Measurements from ENCODE around the gene DRAM1.
"Not testable (repeated sequence)": the region's sequence is repeated elsewhere in the genome, so short reads cannot be mapped to it uniquely, and the experiment has no call there.

DRAM1 gene, protein sequence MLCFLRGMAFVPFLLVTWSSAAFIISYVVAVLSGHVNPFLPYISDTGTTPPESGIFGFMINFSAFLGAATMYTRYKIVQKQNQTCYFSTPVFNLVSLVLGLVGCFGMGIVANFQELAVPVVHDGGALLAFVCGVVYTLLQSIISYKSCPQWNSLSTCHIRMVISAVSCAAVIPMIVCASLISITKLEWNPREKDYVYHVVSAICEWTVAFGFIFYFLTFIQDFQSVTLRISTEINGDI
- total RNA-seq, result 1.2 to 2.6 (median 1.9) reads per million in 3 experiments

DNA sequence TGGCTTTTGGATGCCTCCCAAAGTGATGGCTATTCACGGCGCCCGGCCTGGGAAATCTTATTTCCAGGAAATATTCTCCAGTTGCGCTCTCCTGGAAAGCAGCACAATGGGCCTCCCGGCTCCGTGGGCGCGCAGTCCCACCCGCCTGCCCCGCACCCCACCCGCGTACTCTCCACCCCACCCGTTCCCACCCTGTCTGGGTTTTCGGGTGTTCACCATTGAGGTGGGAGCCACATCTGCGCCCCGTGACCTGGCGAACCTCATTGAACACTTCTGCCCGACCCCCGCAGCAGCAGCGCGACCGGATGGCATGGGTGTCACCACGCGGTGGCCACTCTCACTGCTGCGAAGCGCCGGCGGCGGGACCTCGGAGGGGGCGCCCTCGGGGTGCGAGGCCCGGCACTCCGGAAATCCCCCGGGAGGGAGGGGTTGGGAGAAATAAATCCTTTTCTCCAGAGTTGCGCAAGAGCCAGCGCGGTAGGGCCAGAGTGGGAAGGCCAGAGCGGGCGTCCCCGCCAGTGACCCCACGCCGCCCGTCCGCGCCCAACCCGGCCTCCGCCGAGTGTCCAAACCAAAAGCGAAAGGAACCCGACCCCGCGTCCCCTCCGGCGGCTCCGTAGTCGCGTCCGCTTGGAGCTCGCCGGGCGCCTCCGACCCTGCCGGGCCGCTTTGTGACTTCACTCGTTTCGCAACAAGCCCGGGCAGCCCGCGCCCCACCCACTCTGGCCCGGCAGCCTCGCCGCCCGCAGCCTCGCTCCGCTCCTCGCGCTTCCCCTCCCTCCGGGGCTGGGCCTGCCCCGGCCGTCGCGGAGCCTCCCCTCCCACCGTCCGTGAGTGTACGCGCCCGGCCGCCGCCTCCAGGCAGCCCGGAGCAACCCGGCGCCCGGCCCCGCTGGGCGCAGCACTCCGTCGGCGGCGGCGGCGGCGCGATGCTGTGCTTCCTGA, at the start of gene DRAM1:
DRAM1 (plus strand) TSS at position 720 of the 945 bp plus-strand sequence; CDS start at position 930, 210 bp downstream.
- DNase-seq, result peak; percentile 60

DNA sequence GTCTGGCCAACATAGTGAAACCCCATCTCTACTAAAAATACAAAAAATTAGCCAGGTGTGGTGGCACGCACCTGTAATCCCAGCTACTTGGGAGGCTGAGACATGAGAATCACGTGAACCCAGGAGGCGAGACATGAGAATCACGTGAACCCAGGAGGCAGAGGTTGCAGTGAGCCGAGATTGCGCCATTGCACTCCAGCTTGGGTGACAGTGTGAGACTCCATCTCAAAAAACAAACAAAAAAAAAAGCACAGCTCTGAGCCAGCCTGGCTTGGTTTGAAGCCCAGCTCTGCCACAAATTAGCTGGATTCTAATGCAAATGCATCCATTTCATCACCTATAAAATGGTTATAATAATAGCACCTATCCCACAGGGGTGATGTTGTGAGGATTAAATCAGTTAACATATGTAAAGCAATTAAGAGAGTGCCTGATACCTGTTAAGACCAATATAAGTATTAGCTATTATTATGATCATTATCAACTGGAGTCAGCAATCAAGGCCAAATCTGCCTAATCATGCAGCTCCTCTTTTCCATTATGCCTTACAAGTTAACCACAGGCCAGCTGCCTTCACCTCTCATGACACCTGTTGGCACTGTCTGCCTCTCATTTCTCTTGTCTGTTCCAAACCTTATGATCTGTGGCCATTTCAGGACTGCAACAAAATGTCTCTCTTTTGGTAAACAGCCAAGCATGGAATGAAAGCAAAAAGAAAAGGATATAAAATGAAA, 48.8 kb upstream of the DRAM1 start:
- no peak for DNase-seq

DNA sequence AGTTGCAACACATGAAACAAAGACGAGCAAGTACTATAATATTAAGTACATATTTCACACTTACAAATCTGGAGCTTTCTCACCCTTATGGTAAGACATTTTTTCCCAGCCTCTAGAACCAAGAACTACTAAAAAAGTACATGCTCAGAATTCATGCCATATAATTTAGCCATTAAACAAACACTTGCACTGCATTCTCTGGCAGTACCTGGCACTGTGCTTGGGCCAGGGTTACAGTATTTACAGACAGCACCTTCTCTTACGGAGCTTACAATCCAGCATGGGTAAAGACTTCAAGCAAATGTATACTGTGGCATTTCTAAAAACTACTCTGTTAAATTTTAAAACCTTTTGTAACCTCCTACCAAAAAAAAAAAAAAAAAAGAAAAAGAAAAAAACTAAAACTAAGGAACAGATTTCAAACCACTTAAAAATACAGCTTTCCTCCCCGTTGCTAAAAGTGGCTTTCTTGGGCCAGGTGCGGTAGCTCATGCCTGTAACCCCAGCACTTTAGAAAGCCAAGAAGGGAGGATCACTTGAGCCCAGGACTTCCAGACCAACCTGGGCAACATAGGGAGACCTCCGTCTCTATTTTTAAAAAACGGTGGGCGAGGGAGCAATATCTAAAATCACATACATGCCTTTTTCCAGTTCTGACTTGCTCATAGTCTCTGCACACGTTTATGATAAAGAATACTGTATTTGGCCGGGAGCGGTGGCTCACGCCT, 47.6 kb upstream of the DRAM1 start:
- no peak for DNase-seq

DNA sequence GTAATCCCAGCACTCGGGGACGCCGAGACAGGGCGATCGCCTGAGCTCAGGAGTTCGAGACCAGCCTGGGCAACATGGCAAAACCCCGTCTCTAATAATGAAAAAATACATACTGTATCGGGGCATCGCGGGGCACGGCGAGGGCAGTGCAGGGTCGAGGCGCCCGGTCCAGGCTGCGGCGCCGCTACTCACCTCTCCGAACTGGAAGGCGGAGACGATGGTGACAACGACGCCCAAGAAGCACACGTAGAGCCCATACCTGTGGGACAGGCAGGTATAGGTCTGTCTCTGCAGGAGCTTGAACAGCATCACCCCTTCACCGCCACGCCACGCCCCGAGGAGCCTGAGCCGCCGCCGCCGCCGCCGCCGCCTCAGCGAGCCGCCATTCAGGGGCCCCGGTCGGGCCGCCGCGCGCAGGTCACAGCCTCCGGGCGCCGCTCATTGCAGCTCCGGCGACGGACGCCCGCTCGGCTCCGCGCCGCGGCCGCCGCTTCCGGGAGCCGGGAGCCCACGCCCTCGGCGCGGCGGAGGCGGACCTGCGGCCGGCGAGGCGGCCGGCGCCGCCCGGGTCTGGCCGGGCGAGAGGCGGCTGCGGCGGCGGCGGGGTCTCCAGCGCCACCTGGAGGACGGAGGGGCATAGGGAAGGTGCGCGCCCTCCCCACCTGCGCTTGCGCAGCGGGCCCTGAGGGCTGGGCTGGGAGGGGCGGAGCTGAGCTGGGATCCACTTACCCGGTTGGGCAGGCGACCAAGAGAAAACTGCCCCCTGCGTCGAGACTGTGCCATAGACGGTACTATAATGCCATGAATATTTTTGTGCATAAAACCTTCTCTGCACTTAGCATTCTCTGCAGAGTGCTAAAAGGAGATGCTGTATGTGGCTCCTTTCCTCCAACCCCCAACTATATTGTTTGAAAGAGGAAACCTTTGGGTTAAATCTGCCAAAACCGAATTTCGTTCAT, 46.7 kb upstream of the DRAM1 start, which contains the start of gene GNPTAB:
GNPTAB (minus strand) TSS at position 593 of the 959 bp plus-strand sequence; CDS start at position 309, 284 bp downstream.
- DNase-seq, result peak; percentile 93

DNA sequence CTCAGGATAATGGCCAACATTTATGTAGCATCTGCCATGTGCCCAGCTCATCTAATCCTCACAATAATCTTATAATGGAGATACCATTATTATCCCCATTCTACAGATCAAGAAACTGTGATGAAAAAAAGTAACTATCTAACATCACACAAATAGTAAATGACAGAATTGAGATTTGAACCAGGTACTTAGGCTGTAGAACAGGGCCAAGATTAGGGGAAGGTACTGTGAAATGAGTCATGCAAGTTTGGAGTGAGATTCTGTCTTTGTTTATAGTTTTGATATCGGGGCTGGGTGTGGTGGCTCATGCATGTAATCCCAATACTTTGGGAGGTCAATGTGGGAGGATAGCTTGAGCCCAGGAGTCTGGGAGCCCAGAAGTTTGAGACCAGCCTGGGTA, 45.4 kb upstream of the DRAM1 start:
- no peak for DNase-seq

DNA sequence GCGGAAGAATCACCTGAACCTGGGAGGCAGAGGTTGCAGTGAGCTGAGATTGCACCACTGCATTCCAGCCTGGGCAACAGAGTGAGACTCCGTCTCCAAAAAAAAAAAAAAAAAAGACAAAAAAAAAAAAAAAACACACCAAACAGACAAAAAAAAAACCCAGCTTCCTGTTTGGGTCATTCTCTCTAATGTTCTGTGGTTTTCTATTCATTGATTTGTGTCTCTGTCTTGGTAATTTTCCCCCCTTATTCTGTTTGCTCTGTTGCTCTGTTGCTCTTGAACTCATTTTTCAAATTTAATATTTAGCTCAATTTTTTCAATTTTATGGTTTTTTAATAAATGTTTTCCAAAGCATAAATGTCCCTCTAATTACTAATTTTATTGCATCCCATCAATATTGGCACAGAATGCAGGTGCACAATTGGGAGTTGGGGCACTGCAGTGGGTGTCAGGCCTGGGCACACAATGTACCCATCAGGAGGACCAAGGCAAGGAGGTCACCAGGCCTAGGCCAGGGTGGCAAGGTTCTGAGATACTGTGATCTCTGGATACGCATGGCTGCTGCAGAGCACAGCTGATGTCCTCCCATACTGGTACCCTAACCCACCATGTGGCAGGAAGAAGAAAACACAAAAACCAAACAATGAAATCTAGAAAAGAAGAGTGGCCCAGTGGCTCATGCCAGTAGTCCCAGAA, 38.6 kb upstream of the DRAM1 start:
- peak; percentile 54 for DNase-seq

DNA sequence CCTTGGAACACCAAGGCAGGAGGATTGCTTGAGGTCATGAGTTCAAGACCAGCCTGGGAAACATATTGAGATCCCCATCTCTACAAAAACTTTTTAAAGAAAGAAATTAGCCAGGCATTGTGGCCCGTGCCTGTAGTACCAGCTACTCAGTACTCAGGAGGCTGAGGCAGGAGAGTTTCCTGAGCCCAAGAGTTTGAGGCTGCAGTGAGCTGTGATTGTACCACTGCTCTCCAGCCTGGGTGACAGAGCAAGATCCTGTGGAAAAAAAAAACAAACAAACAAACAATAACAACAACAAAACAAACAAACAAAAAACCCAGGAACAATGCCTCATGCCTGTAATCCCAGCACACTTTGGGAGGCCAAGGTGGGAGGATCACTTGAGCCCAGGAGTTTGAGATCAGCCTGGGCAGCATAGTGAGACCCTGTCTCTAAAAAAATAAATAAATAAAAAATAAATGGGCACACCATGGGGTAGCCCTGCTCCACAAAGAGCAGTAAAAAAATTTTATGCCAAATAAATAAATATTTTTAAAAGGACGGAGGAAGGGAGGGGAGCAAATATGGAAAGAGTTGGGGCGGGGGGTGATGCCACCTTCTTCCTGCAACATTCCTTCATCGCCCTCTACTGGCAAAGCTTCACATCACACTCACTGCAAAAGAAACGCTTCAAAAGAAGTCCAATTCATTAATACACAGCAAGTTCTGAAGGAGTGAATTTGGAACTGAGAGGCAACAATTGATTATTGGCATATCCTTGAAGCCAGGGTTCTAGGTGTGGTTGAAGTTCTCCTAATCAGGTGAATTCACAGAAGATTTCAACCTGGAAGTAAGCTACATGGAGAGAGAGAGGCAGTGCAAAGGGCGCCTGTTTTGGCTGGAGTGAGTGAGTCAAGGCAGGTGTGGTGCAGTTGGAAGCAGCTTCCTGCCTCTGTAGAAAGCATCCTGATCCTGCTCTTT, 37.8 kb upstream of the DRAM1 start:
- DNase-seq, result peak; percentile 62

DNA sequence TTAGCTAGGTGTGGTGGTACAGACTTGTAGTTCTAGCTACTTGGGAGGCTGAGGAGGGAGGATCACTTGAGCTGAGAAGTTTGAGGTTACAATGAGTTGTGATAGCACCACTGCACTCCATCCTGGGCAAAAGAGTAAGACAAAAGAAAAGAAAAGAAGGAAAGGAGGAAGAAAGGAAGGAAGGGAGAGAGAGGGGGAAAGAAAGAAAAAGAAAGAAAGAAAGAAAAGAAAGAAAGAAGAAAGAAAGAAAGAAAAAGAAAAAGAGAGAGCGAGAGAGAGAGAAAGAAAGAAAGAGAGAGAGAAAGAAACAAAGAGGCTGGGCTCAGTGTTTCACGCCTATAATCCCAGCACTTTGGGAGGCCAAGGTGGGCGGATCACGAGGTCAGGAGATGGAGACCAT, 36.3 kb upstream of the DRAM1 start:
- no peak for DNase-seq

DNA sequence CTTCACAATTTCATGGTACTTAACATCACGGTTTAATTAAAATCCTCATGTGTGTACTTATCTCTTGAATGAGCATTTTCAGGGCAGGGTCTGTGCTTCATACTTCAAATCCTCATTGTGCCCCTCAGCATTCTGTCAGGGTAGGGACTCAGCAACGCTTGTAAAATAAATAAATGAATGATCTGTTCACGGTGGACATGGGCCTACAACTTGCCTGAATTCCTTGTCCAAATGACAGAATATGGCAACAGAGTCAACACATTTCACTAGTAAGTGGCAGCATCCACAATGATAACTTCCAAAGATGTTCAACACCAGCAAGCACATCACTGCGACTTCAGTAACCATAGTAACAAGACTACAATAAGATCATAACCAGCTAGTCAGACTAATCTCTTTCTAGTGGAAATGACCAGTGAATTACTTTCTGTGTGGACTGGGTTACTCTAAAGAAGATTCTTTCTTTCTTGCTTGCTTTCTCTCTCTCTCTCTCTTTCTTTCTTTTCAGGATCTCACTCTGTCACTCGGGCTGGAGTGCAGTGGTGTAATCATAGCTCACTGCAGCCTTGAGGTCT, 32.2 kb upstream of the DRAM1 start:
- DNase-seq, result no peak

DNA sequence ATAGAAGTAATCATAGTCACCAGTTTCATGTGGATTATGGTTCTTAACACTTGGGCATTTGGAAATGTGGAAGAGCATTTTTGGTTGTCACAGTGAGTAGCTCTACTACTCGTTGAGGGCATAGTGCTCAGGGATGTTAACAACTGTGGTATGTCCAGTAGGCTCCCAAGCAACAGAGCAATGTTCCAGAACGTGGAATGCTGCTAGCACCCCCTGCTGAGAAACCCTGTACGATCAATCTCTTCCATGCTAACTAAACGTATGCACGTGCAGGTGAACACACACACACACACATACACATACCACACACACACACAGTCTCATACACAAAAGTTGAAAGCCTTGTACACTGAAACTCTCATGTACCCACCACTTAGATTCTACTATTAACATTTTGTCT, 30.1 kb upstream of the DRAM1 start:
- no peak for DNase-seq

DNA sequence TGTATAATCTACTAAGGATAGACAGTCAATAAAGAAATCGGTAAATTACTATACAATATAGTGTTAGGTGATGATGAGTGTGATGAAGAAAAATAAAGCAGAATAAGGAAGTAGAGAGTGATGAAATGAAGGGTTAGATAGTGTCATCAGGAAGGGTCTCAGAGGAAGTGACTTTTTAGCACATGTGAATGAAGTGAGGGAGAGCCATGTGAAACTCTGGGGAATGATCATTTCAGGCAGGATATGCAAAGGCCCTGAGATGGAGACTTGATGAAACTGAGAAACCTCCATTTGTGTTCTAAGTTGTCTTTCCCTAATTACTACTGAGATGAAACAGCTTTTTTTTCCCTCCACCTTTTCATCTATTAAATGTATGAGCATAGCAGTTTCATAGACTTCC, 27.2 kb upstream of the DRAM1 start:
- no peak for DNase-seq

DNA sequence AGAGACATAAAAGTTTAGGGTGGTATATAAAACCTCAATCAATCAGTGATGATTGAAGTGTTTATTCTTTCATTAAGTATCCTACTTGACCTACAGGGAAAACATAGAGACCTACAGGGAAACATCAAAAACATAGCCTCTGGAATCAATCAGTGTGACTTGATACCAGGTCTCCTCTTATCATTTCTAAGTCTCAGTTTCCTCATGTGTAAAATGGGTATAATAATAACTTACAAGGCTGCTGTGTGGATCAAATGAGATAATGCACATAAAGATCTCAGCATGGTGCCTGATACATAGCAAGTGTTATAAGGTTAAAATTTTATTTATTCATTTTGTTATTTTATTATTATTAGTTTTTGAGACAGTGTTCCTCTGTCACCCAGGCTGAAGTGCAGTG, 24.4 kb upstream of the DRAM1 start:
- no peak for DNase-seq

DNA sequence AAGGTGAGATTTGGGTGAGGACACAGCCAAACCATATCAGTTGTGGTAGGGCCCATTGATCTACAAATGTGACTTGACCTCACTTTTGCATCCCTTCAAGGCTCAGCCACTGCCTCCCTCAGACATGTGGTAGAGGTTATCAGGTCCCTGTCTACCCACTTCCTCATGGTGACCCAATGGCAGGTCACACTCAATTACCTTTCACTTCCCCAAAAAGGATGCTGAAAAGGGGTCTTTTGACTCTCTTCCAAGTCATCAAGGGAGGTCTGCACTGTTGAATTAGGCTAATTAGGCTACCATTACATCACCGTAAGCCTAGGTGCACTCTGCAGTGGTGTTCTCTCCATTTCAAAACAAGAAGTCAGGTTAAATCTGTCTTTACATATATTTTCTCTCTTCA, 22.6 kb upstream of the DRAM1 start:
- DNase-seq, result no peak

DNA sequence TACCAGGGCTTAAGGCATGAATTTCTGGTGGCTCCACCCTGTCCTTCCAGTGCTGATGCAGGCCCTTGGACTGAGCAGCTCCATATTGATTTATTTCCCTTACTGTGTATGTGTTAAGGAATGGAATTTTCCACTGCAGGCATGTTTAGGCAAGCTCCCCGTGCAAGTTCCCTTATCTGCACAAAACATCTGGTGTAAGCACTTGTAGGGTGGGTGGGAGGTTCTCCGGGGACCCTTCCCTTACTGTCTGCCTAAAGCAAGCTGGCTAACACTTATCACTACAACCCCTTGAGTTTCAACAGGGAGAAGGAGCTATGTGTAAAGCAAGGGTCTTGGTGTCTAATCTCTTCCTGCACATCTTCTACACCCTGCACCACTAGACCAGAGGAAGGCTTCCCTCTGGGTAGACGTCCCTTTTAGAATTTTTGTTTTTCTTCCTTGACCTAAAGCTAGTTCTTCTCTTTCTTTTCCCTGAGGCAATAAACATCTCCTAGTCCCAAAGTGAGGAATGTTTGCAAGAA, 22.0 kb upstream of the DRAM1 start:
- DNase-seq, result no peak

DNA sequence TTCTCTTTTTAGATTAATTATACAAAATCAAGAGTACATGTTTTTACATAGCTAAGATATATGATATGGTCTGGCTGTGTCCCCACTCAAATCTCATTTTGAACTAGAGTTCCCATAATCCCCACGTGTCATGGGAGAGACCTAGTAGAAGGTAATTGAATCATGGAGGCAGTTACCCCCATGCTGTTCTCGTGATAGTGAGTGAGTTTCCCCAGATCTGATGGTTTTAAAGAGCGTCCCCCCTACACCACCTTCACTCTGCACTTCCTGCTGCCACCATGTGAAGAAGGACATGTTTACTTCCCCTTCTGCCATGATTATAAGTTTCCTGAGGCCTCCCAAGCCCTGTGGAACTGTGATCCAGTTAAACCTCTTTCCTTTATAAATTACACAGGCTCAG, 21.4 kb upstream of the DRAM1 start:
- no peak for DNase-seq

DNA sequence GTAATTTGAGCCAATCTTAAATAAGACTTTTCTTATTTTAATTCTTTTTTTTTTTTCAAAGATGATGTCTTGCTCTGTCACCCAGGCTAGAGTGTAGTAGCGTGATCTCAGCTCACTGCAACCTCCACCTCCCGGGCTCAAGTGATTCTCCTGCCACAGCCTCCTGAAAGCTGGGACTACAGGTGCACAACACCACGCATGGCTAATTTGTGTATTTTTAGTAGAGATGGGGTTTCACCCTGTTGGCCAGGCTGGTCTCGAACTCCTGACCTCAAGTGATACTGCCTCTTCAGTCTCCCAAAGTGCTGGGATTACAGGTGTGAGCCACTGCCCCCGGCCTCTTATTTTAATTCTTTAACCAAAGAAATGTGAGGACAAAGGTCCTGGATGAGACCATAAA, 20.8 kb upstream of the DRAM1 start:
- not testable (repeated sequence) for DNase-seq

DNA sequence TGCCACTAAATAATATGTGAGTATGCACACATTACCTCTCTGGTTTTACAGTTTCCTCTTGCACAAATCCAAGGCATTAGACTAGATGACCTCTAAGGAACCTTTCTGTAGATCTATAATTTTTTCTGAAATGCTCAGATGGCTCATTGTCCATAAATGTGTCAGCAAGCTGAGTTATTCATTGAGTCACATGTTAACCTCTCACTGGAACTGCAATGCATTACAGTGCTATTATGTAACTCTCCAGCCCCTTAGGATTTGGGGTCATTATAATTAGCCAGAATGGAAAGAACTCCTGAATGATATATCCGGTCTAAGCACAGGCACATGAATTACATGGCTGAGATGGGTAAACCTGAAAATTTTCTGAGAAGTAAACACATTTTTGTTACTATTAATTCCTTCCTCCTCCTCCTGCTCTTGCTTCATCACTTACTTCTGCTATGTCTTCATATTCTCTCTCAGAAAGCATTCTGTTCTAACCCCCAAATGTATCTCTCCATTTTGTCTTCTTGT, 20.3 kb upstream of the DRAM1 start:
- DNase-seq, result no peak

DNA sequence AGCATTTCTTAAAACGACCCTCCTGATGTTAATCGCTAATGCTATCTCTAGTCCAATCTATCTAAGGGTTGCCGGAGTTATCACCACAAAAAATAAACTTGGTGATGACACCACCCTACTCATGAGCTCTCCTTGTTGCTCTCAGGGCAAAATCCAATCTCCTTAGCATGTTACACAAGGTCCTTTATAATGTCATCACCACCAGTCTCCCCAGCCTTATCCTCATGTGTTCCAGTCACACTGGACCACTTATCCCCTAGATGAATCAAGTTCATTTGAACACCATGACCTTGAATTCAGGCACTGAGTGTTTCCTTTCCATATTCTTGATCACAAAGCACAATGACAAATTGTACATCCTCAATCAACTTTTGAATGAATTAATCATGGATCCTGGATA, 19.0 kb upstream of the DRAM1 start:
- DNase-seq, result no peak
